Measurements from ENCODE around the gene HCAR3.

DNA sequence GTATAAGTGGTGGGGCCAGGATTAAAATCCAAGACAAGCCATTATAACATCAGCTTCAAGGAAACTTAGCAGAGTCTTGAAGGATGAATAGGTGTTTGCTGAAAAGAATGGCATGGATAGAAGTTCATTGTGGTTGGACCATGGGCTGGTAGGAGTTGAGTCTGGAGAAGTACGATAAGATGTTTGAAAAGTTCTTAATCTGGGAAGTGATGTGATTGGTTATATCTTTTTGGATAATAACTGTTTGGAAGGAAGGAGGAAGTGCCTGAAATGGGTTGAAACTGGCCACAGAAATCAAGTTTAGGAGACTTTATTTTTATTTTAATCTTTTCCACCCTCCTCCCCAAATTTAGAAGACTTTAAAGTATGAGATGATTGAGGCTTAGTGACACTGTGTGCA is 41.0 kb upstream of the HCAR3 start:
- TF ChIP-seq EZH2 (IDR thresholded peaks at IDR 0.05; ENCODE audit: insufficient read depth, poor library complexity, severe bottlenecking) = no peak
- TF ChIP-seq EZH2phosphoT487 (IDR thresholded peaks at IDR 0.05; ENCODE audit: insufficient read depth, low read depth) = no peak
